Uterus (tissue), 2 donors: ENCODE measurements around the gene MED22.

Source experiments
- POLR2A ChIP-seq, 2 donors: fragments of 450-650 bp; IDR thresholded peaks; one replicate each; pipeline ENCODE4 v1.6.1; 2016; ENCODE audit warnings: antibody characterized with exemption in 2 of 2, mild to moderate bottlenecking in 1 of 2, moderate library complexity in 1 of 2
- TF ChIP-seq, protein P1 (sequence below), 4 experiments: fragments of 200-600 bp in 2 of 4; fragments of 450-650 bp in 2 of 4; sonication (generic) in 2 of 4; IDR thresholded peaks; one replicate each; pipeline ENCODE4 v1.5.1; 2016 to 2019; ENCODE audit warnings: antibody characterized with exemption in 4 of 4, mild to moderate bottlenecking in 2 of 4, moderate library complexity in 1 of 4

DNA sequence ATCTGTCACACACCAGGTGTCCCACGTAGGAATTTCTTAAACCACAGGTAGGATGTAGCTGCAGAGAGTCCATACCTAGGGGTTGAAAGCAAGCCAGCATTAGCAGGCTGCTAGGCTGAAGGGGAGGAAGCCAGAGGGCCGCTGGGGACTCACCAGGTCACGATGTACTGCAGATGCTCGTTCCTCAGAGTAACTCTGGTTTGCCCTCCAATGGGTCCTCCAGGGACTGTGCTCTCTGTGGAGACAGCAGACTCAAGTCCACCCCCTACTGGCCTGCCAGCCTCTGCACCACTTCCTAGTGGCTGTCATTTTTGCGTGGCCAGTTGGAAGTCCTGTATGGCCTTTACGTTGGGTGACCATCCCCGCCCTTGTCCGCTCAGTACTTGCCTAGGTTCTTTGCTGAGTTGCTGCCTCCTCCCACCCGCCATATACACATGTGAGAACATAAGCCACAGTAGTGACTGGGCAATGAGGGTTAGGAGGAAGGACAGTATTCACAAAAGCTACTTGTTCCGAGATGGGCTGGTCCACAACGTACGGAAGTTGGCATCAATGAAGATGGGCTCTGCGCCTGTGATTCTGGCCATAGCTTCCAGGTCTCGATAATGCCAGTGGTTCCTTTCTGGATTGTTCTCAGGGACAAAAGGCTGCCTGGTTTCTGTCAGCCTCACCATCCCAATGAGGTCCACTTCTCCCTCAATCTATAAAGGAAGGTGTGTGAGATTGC is 4.1 kb upstream of the MED22 start:
- TF ChIP-seq, protein P1, sequence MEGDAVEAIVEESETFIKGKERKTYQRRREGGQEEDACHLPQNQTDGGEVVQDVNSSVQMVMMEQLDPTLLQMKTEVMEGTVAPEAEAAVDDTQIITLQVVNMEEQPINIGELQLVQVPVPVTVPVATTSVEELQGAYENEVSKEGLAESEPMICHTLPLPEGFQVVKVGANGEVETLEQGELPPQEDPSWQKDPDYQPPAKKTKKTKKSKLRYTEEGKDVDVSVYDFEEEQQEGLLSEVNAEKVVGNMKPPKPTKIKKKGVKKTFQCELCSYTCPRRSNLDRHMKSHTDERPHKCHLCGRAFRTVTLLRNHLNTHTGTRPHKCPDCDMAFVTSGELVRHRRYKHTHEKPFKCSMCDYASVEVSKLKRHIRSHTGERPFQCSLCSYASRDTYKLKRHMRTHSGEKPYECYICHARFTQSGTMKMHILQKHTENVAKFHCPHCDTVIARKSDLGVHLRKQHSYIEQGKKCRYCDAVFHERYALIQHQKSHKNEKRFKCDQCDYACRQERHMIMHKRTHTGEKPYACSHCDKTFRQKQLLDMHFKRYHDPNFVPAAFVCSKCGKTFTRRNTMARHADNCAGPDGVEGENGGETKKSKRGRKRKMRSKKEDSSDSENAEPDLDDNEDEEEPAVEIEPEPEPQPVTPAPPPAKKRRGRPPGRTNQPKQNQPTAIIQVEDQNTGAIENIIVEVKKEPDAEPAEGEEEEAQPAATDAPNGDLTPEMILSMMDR (IDR thresholded peaks at IDR 0.05), result peak in 1 of 4 experiments; percentile 6
- TF ChIP-seq POLR2A (IDR thresholded peaks at IDR 0.05), result no peak
